KMS-11 (cell line): ENCODE results near the gene LZTS3.

Experiments used
- H2AFZ ChIP-seq: fragments of 200-600 bp; sonication (generic); 2 replicates; pipeline ENCODE4 v1.6.1; 2016; ENCODE audit warnings: antibody characterized with exemption, mixed run types, low read depth
- H3K27ac ChIP-seq: fragments of 200-600 bp; sonication (generic); 2 replicates; pipeline ENCODE4 v1.6.1; 2016; ENCODE audit warnings: mild to moderate bottlenecking, mixed run types
- H3K27me3 ChIP-seq: fragments of 200-600 bp; sonication (generic); 2 replicates; pipeline ENCODE4 v1.6.1; 2017; ENCODE audit warnings: mild to moderate bottlenecking, low read depth, mixed run types, moderate library complexity; ENCODE audit not compliant: insufficient read depth
- H3K36me3 ChIP-seq: fragments of 200-600 bp; sonication (generic); 2 replicates; pipeline ENCODE4 v1.6.1; 2017; ENCODE audit warnings: mild to moderate bottlenecking, mixed run types; ENCODE audit not compliant: insufficient read depth
- H3K4me1 ChIP-seq: fragments of 200-600 bp; sonication (generic); 2 replicates; pipeline ENCODE4 v1.6.1; 2016; ENCODE audit warnings: mild to moderate bottlenecking, low read depth, mixed run types; ENCODE audit not compliant: poor library complexity, severe bottlenecking
- H3K4me2 ChIP-seq: fragments of 200-600 bp; sonication (generic); 2 replicates; pipeline ENCODE4 v1.7.0; 2016; ENCODE audit warnings: mild to moderate bottlenecking, mixed run types
- H3K4me3 ChIP-seq: fragments of 200-600 bp; sonication (generic); IDR thresholded peaks from 2 replicates; pipeline ENCODE4 v1.6.1; 2017; ENCODE audit warnings: low read depth, low read length, mixed read lengths; ENCODE audit not compliant: insufficient read depth
- H3K79me2 ChIP-seq: fragments of 200-600 bp; sonication (generic); 2 replicates; pipeline ENCODE4 v1.6.1; 2016; ENCODE audit warnings: low read depth, mixed run types; ENCODE audit not compliant: insufficient read depth
- H3K9ac ChIP-seq: fragments of 200-600 bp; sonication (generic); 2 replicates; pipeline ENCODE4 v1.6.1; 2016; ENCODE audit warnings: mild to moderate bottlenecking, mixed run types
- H4K20me1 ChIP-seq: fragments of 200-600 bp; sonication (generic); 2 replicates; pipeline ENCODE4 v1.6.1; 2016; ENCODE audit warnings: mild to moderate bottlenecking, mixed run types; ENCODE audit not compliant: insufficient read depth
- CTCF ChIP-seq: fragments of 200-600 bp; sonication (generic); conservative IDR thresholded peaks from 2 replicates; pipeline ENCODE4 v1.6.1; 2017; ENCODE audit warnings: low read depth, mild to moderate bottlenecking, antibody characterized with exemption, low read length, moderate library complexity, mixed read lengths

LZTS3 gene

GRCh38 chr20:3193806-3194616 lies 20.7 kb upstream of the LZTS3 start:
- no peaks in the 10 kb centered on the region for H3K36me3 ChIP-seq
- H3K4me2 ChIP-seq: no peak overlapping the region
- TF ChIP-seq CTCF: no peak
- no peak overlapping the region for H3K9ac ChIP-seq
- no peaks in the 10 kb centered on the region for H4K20me1 ChIP-seq
- no peaks in the 10 kb centered on the region for H3K27me3 ChIP-seq
- no peak overlapping the region for H3K27ac ChIP-seq
- H3K79me2 ChIP-seq: no peaks in the 10 kb centered on the region
- no peak overlapping the region for H3K4me3 ChIP-seq
- no peaks in the 10 kb centered on the region for H3K4me1 ChIP-seq
- no peak overlapping the region for H2AFZ ChIP-seq

- Histone ChIP-seq H3K4me2 (no peak overlapping the region), H3K79me2 (no peaks in the 10 kb centered on the region), H3K36me3 (no peaks in the 10 kb centered on the region), H3K4me3 (no peak overlapping the region), H3K27ac (no peak overlapping the region), H3K9ac (no peak overlapping the region), H3K27me3 (no peaks in the 10 kb centered on the region), H3K4me1 (no peaks in the 10 kb centered on the region), H2AFZ (no peak overlapping the region), H4K20me1 (no peaks in the 10 kb centered on the region)
- TF ChIP-seq CTCF: no peak
Observed at GRCh38 chr20:3192226-3193015, 19.1 kb upstream of the LZTS3 start.

- Histone ChIP-seq H3K4me1 (no peaks in the 10 kb centered on the region), H4K20me1 (no peaks in the 10 kb centered on the region), H3K36me3 (no peaks in the 10 kb centered on the region), H3K27ac (no peak overlapping the region), H3K27me3 (no peaks in the 10 kb centered on the region), H3K79me2 (no peaks in the 10 kb centered on the region), H3K4me2 (no peak overlapping the region), H3K4me3 (no peak overlapping the region), H3K9ac (no peak overlapping the region), H2AFZ (no peak overlapping the region)
- TF ChIP-seq CTCF: no peak
Observed at GRCh38 chr20:3190681-3191111, 17.3 kb upstream of the LZTS3 start.

- H3K27me3 ChIP-seq: no peaks in the 10 kb centered on the region
- no peak overlapping the region for H3K27ac ChIP-seq
- H3K79me2 ChIP-seq: no peaks in the 10 kb centered on the region
- H3K4me3 ChIP-seq: no peak overlapping the region
- no peak overlapping the region for H3K9ac ChIP-seq
- no peak for TF ChIP-seq CTCF
- H3K4me2 ChIP-seq: no peak overlapping the region
- H4K20me1 ChIP-seq: no peaks in the 10 kb centered on the region
- H2AFZ ChIP-seq: no peak overlapping the region
- H3K4me1 ChIP-seq: no peaks in the 10 kb centered on the region
- H3K36me3 ChIP-seq: no peaks in the 10 kb centered on the region
Observed at GRCh38 chr20:3189561-3190131, 16.3 kb upstream of the LZTS3 start.
